Activated T-cell treated with anti-CD3 and anti-CD28 coated beads, Interleukin-2, amount 50 U/mL, for 4 hours (primary cell): ENCODE results near the gene SLC25A47. TPM values are rescaled to one million over a fixed set of nuclear protein-coding genes. Genes with fewer than 3 reads are reported as not detected.
"Not testable (repeated sequence)": the region's sequence is repeated elsewhere in the genome, so short reads cannot be mapped to it uniquely, and the experiment has no call there.

ENCODE experiments used
- ATAC-seq, 2 donors: fragments of 200-7000 bp; cut with Tn5 transposase; one replicate each; pipeline ENCODE4 v1.10.0; 2021
- DNase-seq: peaks from one replicate; pipeline ENCODE4 v3.0.0-alpha.2; 2020
- H3K27me3 Mint-ChIP-seq: one replicate; pipeline ENCODE4 v1.8.0; 2021; ENCODE audit warnings: low read depth, mixed read lengths
- H3K36me3 Mint-ChIP-seq: one replicate; pipeline ENCODE4 v1.8.0; 2022; ENCODE audit warnings: mixed read lengths; ENCODE audit not compliant: insufficient read depth
- H3K4me1 Mint-ChIP-seq: one replicate; pipeline ENCODE4 v1.8.0; 2021; ENCODE audit warnings: low read depth, mixed read lengths
- H3K4me3 Mint-ChIP-seq: one replicate; pipeline ENCODE4 v1.8.0; 2021; ENCODE audit warnings: mild to moderate bottlenecking, moderate library complexity, mixed read lengths
- H3K9me3 Mint-ChIP-seq: one replicate; pipeline ENCODE4 v1.8.0; 2021; ENCODE audit warnings: mixed read lengths
- total RNA-seq, 3 donors: library from RNA; stranded (reverse); gene quantifications; one replicate each; pipeline ENCODE4 v1.2.1, GENCODE V29; 2021

SLC25A47 gene
- total RNA-seq, 3 donors from 2014 or later, result not detected

GRCh38 chr14:100295376-100296105 is 27.6 kb upstream of the SLC25A47 start:
- ATAC-seq, result no peak
- DNase-seq, result no peak
- no peaks in the 10 kb centered on the region for H3K9me3 Mint-ChIP-seq
- H3K36me3 Mint-ChIP-seq, result no peaks in the 10 kb centered on the region
- no peaks in the 10 kb centered on the region for H3K27me3 Mint-ChIP-seq
- H3K4me1 Mint-ChIP-seq, result peaks cover 2% of the 10 kb centered on the region
- no peak overlapping the region for H3K4me3 Mint-ChIP-seq

GRCh38 chr14:100296106-100296651 is 27.0 kb upstream of the SLC25A47 start:
- no peaks in the 10 kb centered on the region for H3K9me3 Mint-ChIP-seq
- DNase-seq, result no peak
- H3K27me3 Mint-ChIP-seq, result no peaks in the 10 kb centered on the region
- H3K4me3 Mint-ChIP-seq, result no peak overlapping the region
- H3K36me3 Mint-ChIP-seq, result no peaks in the 10 kb centered on the region
- H3K4me1 Mint-ChIP-seq, result peaks cover 2% of the 10 kb centered on the region
- no peak for ATAC-seq

- H3K9me3 Mint-ChIP-seq, ATAC-seq, H3K4me3 Mint-ChIP-seq, H3K36me3 Mint-ChIP-seq, H3K27me3 Mint-ChIP-seq, H3K4me1 Mint-ChIP-seq, DNase-seq: not testable (repeated sequence)
These were observed 26.4 kb upstream of the SLC25A47 start for GRCh38 chr14:100296729-100297128.

GRCh38 chr14:100297320-100298300 is 25.5 kb upstream of the SLC25A47 start:
- Mint-ChIP-seq H3K4me1 (peaks cover 2% of the 10 kb centered on the region), H3K9me3 (no peaks in the 10 kb centered on the region), H3K36me3 (no peaks in the 10 kb centered on the region), H3K4me3 (no peak overlapping the region), H3K27me3 (no peaks in the 10 kb centered on the region)
- ATAC-seq (no peak), DNase-seq (no peak)

DNA sequence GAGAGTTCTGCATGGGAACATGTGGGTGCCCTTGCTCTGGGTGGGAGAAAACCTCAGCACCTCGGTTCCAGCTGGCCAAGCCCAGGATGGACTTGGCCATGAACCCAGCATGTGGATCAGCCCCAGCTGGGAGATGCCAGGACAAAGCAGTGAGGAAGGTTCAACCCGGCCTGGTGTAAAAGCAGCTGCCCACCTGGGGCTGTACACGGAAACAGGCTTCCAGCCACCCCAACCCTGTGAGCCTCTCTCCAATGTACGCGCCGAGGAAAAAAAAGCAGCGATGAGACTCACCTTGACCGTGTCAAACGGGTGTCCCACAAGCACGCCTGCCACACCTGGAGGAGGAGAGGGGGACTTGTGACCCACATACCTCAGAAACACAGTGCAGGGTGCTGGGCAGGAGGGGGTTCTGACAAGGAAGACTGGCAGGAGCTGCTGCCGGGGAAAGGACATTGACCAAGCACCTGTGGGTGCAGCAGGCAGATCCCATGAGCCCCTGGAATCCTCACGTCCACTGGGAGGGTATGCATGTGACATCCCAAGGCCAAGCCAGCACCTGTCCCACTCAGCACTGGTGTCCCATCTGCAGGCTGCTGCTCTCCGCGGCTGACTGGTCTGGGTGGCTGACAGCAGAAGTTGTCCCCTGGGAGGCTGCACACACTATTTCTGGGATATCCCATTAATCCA is 24.4 kb upstream of the SLC25A47 start:
- no peak for DNase-seq
- no peaks in the 10 kb centered on the region for H3K27me3 Mint-ChIP-seq
- no peaks in the 10 kb centered on the region for H3K36me3 Mint-ChIP-seq
- H3K9me3 Mint-ChIP-seq, result no peaks in the 10 kb centered on the region
- peaks cover 2% of the 10 kb centered on the region for H3K4me1 Mint-ChIP-seq
- no peak for ATAC-seq
- no peak overlapping the region for H3K4me3 Mint-ChIP-seq

- DNase-seq (no peak), ATAC-seq (no peak)
- H3K4me3 Mint-ChIP-seq, result no peak overlapping the region
- H3K27me3 Mint-ChIP-seq, result no peaks in the 10 kb centered on the region
- no peaks in the 10 kb centered on the region for H3K9me3 Mint-ChIP-seq
- peaks cover 2% of the 10 kb centered on the region for H3K4me1 Mint-ChIP-seq
- H3K36me3 Mint-ChIP-seq, result no peaks in the 10 kb centered on the region
These were observed 23.9 kb upstream of the SLC25A47 start for GRCh38 chr14:100299238-100299560.

- peaks cover 8% of the 10 kb centered on the region for H3K27me3 Mint-ChIP-seq
- ATAC-seq, result no peak
These were observed 20.5 kb upstream of the SLC25A47 start for GRCh38 chr14:100302616-100303015.

GRCh38 chr14:100303179-100303578 is 20.0 kb upstream of the SLC25A47 start:
- ATAC-seq, result no peak
- Mint-ChIP-seq H3K4me3 (no peak overlapping the region), H3K4me1 (peaks cover 7% of the 10 kb centered on the region), H3K27me3 (peaks cover 8% of the 10 kb centered on the region), H3K36me3 (no peaks in the 10 kb centered on the region), H3K9me3 (no peaks in the 10 kb centered on the region)
- no peak for DNase-seq

More at GRCh38 chr14:100302616-100303015, 20.5 kb upstream of the SLC25A47 start:
- no peaks in the 10 kb centered on the region for H3K9me3 Mint-ChIP-seq
- no peak for DNase-seq
- H3K36me3 Mint-ChIP-seq, result no peaks in the 10 kb centered on the region
- H3K4me3 Mint-ChIP-seq, result no peak overlapping the region
- peaks cover 7% of the 10 kb centered on the region for H3K4me1 Mint-ChIP-seq

- peaks cover 8% of the 10 kb centered on the region for H3K27me3 Mint-ChIP-seq
- H3K4me3 Mint-ChIP-seq, result no peak overlapping the region
- H3K4me1 Mint-ChIP-seq, result peaks cover 7% of the 10 kb centered on the region
- no peak for DNase-seq
- ATAC-seq, result no peak
- H3K9me3 Mint-ChIP-seq, result no peaks in the 10 kb centered on the region
- H3K36me3 Mint-ChIP-seq, result no peaks in the 10 kb centered on the region
These were observed 19.2 kb upstream of the SLC25A47 start for GRCh38 chr14:100303925-100304324.

- H3K27me3 Mint-ChIP-seq, result peaks cover 8% of the 10 kb centered on the region
- H3K4me3 Mint-ChIP-seq, result peak overlapping the region; percentile 74
- peaks cover 7% of the 10 kb centered on the region for H3K4me1 Mint-ChIP-seq
- DNase-seq (peak; percentile 24), ATAC-seq (no peak)
- H3K9me3 Mint-ChIP-seq, result no peaks in the 10 kb centered on the region
- no peaks in the 10 kb centered on the region for H3K36me3 Mint-ChIP-seq
These were observed 18.3 kb upstream of the SLC25A47 start for GRCh38 chr14:100304825-100305323.

DNA sequence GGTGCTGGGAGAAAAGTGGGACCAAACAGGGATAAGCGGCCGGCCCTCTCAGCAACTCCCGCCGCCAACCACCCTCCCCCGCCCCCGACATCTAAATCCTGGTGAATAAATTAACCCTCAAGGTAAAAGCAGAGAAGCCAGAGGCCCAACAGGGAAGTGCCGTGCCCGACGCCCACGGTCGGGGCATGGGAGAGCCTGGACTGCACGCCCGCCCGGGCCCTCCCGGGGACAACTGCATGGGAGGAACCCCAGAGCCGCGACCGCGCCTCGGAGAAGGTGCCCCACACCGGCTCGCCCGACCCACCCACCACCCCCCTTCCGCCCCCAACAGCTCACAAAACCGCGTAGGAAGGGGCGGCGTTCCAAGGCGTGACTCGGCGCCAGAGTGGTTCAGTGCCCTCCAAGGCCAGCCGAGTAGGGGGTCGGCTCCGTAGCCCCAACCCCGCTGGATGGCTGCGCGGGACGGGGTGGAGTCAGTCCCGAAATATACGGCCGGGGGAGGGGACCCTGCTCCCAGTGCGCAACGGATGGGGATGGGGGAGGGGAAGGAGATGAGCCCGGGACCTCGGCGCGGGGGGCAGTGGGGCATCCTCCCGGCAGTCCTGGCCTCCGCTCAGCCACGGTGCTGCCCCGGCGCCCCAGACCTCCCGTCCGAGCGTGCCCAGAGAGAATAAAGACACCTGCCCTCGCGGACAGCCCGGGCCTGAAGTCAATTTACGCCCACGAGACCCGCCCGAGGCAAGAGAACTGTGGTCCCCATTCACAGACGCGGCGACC is 17.6 kb upstream of the SLC25A47 start:
- peaks cover 7% of the 10 kb centered on the region for H3K4me1 Mint-ChIP-seq
- no peaks in the 10 kb centered on the region for H3K9me3 Mint-ChIP-seq
- peaks cover 8% of the 10 kb centered on the region for H3K27me3 Mint-ChIP-seq
- H3K4me3 Mint-ChIP-seq, result peak overlapping the region; percentile 76
- peak; percentile 56 for DNase-seq
- no peaks in the 10 kb centered on the region for H3K36me3 Mint-ChIP-seq
- peak; percentile 19 to 42 for ATAC-seq

- peaks cover 8% of the 10 kb centered on the region for H3K27me3 Mint-ChIP-seq
- no peaks in the 10 kb centered on the region for H3K9me3 Mint-ChIP-seq
- H3K36me3 Mint-ChIP-seq, result no peaks in the 10 kb centered on the region
- ATAC-seq (peak; percentile 86 to 91), DNase-seq (peak; percentile 65)
- peaks cover 7% of the 10 kb centered on the region for H3K4me1 Mint-ChIP-seq
- peak within 1 kb of the TSS; percentile 76 for H3K4me3 Mint-ChIP-seq
These were observed 16.8 kb upstream of the SLC25A47 start, which contains the start of gene SLC25A29 for GRCh38 chr14:100306101-100306997. TSS of gene SLC25A29 (minus strand) at chr14:100306444. CDS start at chr14:100306232, 212 bp downstream.
